ENCODE data around the gene SPOP. TPM values are rescaled to one million over a fixed set of nuclear protein-coding genes. Genes with fewer than 3 reads are reported as not detected.

The SPOP gene
- total RNA-seq, 1 donor from 2014 or later: 32.1 TPM

DNA sequence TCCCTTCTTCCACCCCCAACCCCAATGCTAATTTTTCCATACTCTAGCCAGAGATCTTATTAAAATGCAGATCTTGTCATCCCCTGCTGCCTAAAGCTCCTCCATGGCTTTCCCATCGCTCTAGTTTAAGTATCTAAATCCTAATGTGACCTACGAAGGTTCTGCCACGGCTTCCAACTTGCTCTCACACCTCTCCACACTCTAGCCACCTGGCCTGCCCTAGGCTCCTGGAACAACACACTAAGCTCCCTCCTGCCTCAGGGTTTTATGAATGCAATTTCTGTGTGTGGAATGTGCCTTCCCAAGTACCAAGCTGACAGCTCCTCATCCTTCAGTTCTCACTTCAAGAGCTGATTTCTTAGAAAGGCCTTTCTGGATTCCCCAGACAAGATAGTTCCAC is 85.6 kb downstream of the SPOP start:
- TF ChIP-seq, protein P1, sequence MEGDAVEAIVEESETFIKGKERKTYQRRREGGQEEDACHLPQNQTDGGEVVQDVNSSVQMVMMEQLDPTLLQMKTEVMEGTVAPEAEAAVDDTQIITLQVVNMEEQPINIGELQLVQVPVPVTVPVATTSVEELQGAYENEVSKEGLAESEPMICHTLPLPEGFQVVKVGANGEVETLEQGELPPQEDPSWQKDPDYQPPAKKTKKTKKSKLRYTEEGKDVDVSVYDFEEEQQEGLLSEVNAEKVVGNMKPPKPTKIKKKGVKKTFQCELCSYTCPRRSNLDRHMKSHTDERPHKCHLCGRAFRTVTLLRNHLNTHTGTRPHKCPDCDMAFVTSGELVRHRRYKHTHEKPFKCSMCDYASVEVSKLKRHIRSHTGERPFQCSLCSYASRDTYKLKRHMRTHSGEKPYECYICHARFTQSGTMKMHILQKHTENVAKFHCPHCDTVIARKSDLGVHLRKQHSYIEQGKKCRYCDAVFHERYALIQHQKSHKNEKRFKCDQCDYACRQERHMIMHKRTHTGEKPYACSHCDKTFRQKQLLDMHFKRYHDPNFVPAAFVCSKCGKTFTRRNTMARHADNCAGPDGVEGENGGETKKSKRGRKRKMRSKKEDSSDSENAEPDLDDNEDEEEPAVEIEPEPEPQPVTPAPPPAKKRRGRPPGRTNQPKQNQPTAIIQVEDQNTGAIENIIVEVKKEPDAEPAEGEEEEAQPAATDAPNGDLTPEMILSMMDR (IDR thresholded peaks at IDR 0.05; ENCODE audit: insufficient read depth, low read length, severe bottlenecking): no peak
- peaks cover 1% of the 10 kb centered on the region for H3K36me3 ChIP-seq (ENCODE audit: control insufficient read depth, insufficient read depth, low read length)

DNA sequence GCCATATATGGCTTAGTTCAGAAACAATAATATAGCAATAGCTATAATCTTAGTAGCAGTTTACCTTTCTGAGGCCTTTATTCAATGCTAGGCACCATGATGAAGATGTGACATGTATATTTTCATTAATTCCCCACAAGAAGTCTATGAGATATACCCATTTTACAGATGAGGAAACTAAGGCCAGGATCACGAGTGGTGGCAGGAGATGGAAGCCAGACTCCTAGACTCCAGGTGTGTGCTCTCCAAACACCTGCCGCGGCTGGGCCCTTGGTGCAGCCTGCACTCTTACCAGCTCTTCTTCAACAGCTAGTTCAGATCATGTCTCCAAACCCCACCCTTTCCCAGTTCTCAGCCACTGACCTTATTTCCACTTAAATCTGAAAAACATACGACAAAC is 87.0 kb downstream of the SPOP start:
- no peak overlapping the region for H3K4me3 ChIP-seq (ENCODE audit: low read depth, low read length)
- no peaks in the 10 kb centered on the region for H3K27me3 ChIP-seq (ENCODE audit: control insufficient read depth, insufficient read depth, low read length)
- FAIRE-seq: no peak
- no peak for DNase-seq (ENCODE audit: low read depth)
- TF ChIP-seq, protein P1 (IDR thresholded peaks at IDR 0.05; ENCODE audit: insufficient read depth, low read length, severe bottlenecking): no peak
- no peaks in the 10 kb centered on the region for H3K36me3 ChIP-seq (ENCODE audit: control insufficient read depth, insufficient read depth, low read length)

More for the DNA sequence above, 85.6 kb downstream of the SPOP start:
- H3K4me3 ChIP-seq (ENCODE audit: low read depth, low read length): no peak overlapping the region
- FAIRE-seq: no peak
- no peak for DNase-seq (ENCODE audit: low read depth)
- H3K27me3 ChIP-seq (ENCODE audit: control insufficient read depth, insufficient read depth, low read length): no peaks in the 10 kb centered on the region

DNA sequence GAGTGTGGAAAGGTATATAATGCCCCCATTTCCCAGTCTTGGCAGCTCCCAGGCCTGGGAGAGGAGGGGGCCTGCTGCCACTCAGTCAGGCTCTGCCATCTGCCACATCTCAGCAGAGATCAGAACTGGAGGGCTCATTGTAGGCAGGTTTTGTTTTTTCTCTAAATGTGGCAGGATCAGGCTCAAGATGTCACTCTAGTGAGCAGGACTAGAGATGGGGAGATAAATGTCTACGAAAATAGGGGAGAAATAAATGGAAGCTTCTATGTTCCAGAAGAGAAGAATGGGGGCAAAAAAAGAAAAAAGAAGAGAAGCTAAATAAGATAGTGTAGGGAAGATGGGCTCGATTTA is 88.3 kb downstream of the SPOP start:
- H3K27me3 ChIP-seq (ENCODE audit: control insufficient read depth, insufficient read depth, low read length): no peaks in the 10 kb centered on the region
- H3K4me3 ChIP-seq (ENCODE audit: low read depth, low read length): no peak overlapping the region
- DNase-seq (ENCODE audit: low read depth): no peak
- TF ChIP-seq, protein P1 (IDR thresholded peaks at IDR 0.05; ENCODE audit: insufficient read depth, low read length, severe bottlenecking): no peak
- no peak for FAIRE-seq
- H3K36me3 ChIP-seq (ENCODE audit: control insufficient read depth, insufficient read depth, low read length): no peaks in the 10 kb centered on the region

DNA sequence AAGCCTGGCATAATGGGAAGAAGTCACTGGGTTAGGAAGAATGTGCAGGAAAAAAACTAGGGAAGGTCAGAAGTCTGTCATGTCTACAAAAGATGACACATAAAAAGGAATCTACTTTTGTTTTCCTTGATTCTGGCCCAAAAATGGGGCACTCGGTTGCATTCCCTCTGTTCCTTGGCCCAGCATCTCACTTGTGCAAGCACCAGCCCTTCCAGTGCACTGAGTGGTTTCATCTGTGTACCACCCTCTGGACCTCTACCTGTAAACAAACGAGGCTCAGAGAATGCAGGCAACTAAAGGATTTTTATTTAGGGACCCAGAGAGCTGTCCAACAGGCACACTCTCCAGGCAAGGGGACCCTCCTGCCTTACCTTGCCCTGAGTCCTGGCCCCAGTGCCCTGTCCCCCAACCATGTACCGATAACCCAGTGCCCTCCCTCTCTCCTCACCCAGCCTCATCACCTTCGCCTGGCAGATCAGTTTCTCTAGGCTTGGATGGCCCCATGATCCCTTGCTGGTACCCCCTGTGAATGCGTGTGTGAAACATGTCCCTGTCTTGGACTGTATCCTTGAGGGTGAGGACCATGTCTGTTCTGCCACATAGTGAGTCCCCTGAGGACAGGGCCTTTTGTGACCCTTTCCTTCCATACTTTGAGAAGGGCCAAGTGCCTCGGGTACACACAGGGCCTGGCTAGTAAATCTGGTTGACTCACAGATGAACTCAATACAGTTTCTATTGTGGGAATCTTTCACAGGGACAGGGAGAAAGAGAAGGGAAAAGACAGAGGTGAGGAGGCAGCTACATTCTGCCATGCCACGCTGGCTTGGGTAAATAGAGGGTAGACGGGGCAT is 88.9 kb downstream of the SPOP start:
- H3K4me3 ChIP-seq (ENCODE audit: low read depth, low read length): no peak overlapping the region
- DNase-seq (ENCODE audit: low read depth): no peak
- TF ChIP-seq, protein P1 (IDR thresholded peaks at IDR 0.05; ENCODE audit: insufficient read depth, low read length, severe bottlenecking): no peak
- H3K36me3 ChIP-seq (ENCODE audit: control insufficient read depth, insufficient read depth, low read length): no peaks in the 10 kb centered on the region
- H3K27me3 ChIP-seq (ENCODE audit: control insufficient read depth, insufficient read depth, low read length): no peaks in the 10 kb centered on the region
- peak; percentile 86 for FAIRE-seq

DNA sequence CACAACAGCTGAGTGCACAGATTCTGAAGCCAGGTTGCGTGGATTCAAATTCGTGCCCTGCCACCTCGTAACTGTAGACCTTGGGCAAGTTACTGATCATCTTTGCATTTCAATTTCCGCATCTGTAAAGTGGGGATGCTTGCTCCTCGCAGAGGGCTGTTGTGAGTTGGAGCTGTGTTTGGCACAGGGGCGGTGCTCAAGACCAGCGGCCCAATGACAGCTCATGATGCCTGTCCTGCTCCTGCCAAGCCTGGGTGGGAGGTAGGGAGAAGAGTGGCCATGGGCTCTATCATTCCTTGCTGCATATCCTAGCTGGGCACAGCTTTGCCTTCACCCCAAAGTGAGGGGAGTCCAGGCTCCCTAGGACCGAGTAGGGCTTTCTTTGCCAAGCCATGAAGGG is 89.6 kb downstream of the SPOP start:
- TF ChIP-seq, protein P1 (IDR thresholded peaks at IDR 0.05; ENCODE audit: insufficient read depth, low read length, severe bottlenecking): no peak
- Histone ChIP-seq H3K4me3 (ENCODE audit: low read depth, low read length) (no peak overlapping the region), H3K27me3 (ENCODE audit: control insufficient read depth, insufficient read depth, low read length) (no peaks in the 10 kb centered on the region), H3K36me3 (ENCODE audit: control insufficient read depth, insufficient read depth, low read length) (no peaks in the 10 kb centered on the region)
- no peak for DNase-seq (ENCODE audit: low read depth)
- no peak for FAIRE-seq
